GM10248 (cell line): ENCODE data around the gene OLFM2.
A peak's percentile ranks its signal among the peaks of the same experiment; 100 is the strongest.

Source experiments
- CTCF ChIA-PET: fragments of 300-600 bp; sonication (Branson Sonifier 250); formaldehyde crosslinking; extraction: SDS; loops from one replicate; lab custom pipeline; 2021; ENCODE audit warnings: antibody characterized with exemption; lab: Yijun Ruan, JAX
- POLR2A ChIA-PET: fragments of 350-650 bp; sonication (Branson Sonifier 250); formaldehyde crosslinking; extraction: SDS; loops from one replicate; lab custom pipeline; 2020; ENCODE audit warnings: antibody characterized with exemption; lab: Yijun Ruan, JAX
- DNase-seq: peaks from one replicate; pipeline ENCODE4 v3.0.0; 2012; ENCODE audit errors: extremely low spot score
- TF ChIP-seq, protein P1 (sequence below): IDR thresholded peaks from 2 replicates; pipeline ENCODE4 v1.5.1; 2012; ENCODE audit warnings: mild to moderate bottlenecking, low read depth; ENCODE audit errors: extremely low read depth, missing control alignments, control extremely low read depth

OLFM2 gene

DNA sequence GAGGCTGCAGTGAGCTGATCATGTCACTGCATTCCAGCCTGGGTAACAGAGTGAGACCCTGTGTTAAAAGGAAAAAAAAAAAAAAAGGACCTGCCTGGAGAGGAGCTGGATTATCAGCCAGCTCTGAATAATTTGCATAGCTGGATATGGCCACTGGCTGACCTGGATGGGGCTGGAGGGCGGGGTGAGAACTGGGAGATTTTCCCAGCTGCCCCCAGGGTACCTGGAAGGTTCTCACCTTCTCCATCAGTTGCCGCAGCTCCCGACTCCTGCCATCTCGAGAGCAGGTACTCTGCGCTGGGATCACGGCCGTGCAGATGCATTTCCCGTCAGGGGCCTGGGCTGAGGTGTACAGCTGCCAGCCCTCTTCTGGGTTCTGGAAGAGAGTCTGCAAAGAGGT is 75.9 kb downstream of the OLFM2 start:
- CTCF ChIA-PET, result no interaction called here
- POLR2A ChIA-PET, result interaction anchor here (0.6 kb wide), 1 partner anchor 1556 kb away, joined by 7 read pairs; no protein-coding TSS in a partner anchor
- no peak for DNase-seq
- TF ChIP-seq, protein P1, sequence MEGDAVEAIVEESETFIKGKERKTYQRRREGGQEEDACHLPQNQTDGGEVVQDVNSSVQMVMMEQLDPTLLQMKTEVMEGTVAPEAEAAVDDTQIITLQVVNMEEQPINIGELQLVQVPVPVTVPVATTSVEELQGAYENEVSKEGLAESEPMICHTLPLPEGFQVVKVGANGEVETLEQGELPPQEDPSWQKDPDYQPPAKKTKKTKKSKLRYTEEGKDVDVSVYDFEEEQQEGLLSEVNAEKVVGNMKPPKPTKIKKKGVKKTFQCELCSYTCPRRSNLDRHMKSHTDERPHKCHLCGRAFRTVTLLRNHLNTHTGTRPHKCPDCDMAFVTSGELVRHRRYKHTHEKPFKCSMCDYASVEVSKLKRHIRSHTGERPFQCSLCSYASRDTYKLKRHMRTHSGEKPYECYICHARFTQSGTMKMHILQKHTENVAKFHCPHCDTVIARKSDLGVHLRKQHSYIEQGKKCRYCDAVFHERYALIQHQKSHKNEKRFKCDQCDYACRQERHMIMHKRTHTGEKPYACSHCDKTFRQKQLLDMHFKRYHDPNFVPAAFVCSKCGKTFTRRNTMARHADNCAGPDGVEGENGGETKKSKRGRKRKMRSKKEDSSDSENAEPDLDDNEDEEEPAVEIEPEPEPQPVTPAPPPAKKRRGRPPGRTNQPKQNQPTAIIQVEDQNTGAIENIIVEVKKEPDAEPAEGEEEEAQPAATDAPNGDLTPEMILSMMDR, result no peak

DNA sequence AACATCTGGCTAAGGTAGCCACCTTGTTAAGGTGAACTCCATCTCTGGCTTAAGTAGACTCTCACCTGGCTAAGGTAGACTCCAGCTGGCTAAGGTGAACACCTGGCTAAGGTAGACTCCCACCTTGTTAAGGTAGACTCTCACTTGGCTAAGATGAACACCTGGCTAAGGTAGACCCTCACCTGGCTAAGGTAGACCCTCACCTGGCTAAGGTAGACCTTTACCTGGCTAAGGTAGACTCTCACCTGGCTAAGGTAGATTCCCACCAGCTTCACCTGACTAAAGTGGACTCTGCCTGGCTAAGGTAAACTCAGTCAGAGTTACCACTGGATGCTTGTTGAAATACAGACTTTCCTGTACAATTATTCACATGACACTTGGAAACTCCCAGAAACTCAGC is 77.5 kb downstream of the OLFM2 start:
- CTCF ChIA-PET, result interaction anchor here (1.0 to 1.1 kb wide), 2 partner anchors 14 to 17 kb away, joined by 3 to 4 read pairs; no protein-coding TSS in a partner anchor
- TF ChIP-seq, protein P1, result no peak
- POLR2A ChIA-PET, result interaction anchor here (0.6 kb wide), 1 partner anchor 74 kb away, joined by 3 read pairs; no protein-coding TSS in a partner anchor
- DNase-seq, result no peak

DNA sequence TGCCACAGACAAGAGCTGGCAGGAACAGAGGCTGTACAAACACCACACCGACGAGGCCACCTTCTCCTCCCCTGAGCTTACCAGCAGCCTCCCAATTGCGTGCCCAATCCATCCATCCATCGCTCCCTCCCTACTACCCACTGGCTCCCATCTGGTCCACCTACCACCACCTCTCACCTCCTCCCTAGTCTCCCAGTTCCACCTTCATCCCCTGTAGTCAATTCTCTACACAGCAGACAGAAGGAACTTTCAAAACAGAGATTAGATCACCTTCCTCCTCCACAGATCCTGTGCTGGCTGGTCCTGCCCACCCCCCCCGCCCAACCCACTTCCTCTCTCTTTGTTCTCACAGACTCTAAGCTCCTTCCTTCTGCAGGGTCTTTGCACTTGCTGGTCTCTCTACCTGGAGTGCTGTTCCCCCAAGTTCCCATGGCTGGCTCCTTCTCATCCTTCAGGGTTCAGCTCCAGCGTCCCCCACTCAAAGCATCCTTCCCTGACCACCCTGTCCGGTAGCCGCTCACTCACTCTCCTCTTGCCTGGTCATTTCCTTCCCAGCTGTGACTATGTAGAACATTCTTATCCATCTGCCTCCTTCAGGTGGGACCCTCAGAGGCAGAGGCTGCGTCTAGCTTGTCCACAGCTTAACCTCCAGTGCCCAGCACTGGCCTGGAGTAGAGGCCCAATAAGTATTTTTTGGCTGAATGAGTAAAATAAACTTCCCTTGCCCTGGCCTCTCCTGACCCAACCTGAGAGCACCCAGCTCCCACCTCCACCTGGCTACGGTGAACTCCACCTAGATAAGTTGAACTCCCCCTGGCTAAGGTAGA is 78.2 kb downstream of the OLFM2 start:
- ChIA-PET CTCF (interaction anchor here (1.0 to 1.1 kb wide), 2 partner anchors 14 to 17 kb away, joined by 3 to 4 read pairs; no protein-coding TSS in a partner anchor), POLR2A (no interaction called here)
- peak; percentile 69 for DNase-seq
- TF ChIP-seq, protein P1, result no peak

DNA sequence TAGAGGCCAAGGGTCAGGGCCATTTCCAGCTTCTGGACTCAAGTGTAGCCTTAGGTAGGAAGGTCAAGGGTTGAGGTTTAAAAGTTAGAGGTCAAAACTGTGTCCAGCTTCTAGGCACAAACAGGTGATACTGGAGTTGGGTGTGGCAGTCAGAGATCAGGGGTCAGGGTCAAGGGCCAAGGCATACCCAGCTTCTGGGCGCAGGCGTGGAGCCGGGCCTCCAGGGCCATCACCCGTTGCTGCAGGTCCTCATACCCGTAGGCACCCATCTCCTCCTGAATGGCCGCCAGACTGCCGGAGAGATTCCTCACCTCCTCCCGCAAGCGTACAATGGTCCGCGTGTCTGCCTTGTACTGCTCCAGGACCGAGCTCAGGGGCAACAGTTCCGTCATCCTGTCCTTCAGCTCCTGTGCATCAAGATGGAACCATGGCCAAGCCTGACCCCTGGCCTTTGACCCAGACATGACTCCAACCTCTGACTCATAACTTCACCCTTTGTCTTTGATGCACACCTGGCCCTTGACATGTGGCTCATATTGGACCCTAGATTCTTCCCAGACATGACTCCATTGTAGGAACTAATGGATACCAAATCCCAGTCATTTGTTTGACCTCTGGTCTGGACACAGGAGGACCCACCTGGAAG is 79.1 kb downstream of the OLFM2 start:
- no peak for DNase-seq
- TF ChIP-seq, protein P1, result no peak
- ChIA-PET POLR2A (no interaction called here), CTCF (no interaction called here)

DNA sequence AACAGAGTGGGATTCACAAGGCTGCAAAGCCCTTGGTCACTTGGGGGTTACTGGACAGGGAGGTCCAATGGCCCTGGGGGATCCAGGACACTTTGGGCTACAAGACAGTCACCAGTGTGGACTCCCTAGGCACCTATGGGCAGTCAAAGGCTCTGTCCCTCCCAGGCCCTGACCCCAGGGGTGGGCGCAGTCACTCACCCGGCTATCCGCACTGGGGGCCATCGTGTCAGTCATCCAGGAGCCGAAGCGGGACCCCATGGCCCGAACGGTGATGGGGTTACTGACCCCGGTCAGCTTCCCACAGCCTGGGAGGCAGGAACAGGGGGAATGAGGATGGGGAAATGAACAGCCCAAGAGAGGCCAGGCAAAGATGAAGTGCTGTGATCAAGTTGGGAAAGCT is 79.7 kb downstream of the OLFM2 start:
- POLR2A ChIA-PET, result no interaction called here
- DNase-seq, result no peak
- TF ChIP-seq, protein P1, result no peak
- CTCF ChIA-PET, result no interaction called here

DNA sequence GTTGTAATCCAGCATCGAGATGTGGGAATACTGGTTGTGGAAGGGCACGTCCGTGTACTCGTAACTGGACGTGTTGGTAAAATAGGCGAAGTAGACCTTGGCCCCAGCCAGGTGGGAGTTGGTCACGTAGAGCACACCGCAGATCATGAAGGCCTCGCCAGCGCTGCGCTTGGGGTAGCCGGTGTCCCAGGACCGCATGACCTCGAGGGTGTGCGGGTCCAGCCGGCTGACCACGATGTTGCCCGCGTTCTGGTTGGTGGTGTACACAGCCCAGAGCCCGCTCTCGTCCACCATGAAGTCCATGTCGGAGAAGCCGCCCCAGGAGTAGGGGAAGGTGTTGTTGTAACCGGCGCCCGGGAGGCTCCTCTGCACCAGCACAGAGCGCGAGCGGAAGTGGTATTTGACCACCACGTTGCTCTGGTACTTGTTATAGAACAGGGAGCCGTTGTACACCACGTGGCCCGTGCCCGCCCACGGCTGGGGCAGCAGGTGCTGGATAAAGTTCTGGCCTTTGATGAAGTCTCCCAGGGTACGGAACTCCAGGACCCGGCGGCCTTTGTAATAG is 82.0 kb downstream of the OLFM2 start:
- POLR2A ChIA-PET, result no interaction called here
- no peak for DNase-seq
- CTCF ChIA-PET, result no interaction called here
- TF ChIP-seq, protein P1, result no peak
